UCSD-AML1 (cell line): ENCODE data around the gene RHD.
"Not testable (repeated sequence)": the region's sequence is repeated elsewhere in the genome, so short reads cannot be mapped to it uniquely, and the experiment has no call there.

ENCODE experiments used
- DNase-seq: peaks from one replicate; lab custom pipeline; 2025; ENCODE audit not compliant: unreplicated experiment; lab: John Stamatoyannopoulos, UW

Gene RHD

GRCh38 chr1:25272238-25272637, at the start of gene RHD:
TSS of gene RHD (plus strand) at chr1:25272509. CDS start at chr1:25272548, 39 bp downstream.
- not testable (repeated sequence) for DNase-seq

- no peak for DNase-seq
Measured at GRCh38 chr1:25222606-25223005, 49.7 kb upstream of the RHD start.

- DNase-seq: no peak
Measured at GRCh38 chr1:25223471-25223870, 48.8 kb upstream of the RHD start.

- DNase-seq: peak; percentile 88
Measured at GRCh38 chr1:25232027-25232865, 40.1 kb upstream of the RHD start, which contains the start of gene SYF2. TSS of gene SYF2 (minus strand) at chr1:25232502. CDS start at chr1:25232467, 35 bp downstream.

DNA sequence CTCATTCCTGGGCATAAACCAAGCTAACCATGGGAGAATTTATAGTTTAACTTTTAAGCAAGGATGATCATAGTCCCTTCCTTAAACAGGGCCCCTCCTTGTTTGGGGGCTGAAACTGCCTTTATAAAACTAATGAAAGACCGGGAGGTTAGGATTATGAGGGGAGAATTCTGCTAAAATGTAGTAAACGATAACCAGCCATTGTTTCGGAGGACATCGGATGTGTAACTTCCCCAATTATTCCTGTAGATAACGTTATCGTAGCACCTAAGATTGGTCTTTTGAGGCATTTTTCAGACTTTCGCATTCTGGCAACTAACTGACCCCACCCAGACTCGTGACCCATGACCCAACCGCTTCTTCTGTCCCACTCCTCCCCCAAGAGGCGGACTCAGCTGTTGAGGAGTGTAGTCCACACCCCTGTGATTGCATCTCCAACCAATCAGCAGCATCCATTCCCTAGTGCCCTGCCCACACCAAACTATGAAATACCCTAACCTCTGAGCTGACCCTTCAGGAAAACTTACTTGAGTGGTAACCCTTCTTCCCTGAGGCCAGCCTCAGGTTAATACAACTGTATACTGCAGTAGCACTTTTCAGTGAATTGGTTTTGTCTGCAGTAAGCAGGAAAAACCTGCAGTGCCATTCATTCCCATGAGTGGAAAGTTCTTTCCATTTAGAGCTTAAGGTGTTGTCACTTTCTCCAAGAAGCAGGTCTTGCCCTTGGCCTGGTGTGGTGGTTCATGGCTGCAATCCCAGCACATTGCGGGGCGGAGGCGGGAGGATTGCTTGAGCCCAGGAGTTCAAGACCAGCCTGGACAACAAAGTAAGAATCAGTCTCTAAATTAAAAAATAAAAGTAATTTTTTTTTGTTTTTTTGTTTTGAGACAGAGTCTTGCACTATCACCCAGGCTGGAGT, 39.2 kb upstream of the RHD start:
- peak; percentile 75 for DNase-seq

DNA sequence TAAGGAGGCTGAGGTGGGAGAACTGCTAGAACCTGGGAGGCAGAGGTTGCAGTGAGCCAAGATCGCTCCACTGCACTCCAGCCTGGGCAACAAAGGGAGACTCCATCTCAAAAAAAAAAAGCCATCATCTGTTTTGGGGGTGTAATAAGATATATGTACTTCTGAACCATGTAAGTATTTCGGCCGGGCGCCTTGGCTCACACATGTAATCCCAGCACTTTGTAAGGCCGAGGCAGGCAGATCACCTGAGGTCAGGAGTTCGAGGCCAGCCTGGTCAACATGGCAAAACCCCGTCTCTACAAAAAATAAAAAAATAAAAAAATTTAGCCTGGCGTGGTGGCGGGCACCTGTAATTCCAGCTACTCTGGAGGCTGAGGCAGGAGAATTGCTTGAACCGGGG, 36.9 kb upstream of the RHD start:
- not testable (repeated sequence) for DNase-seq

DNA sequence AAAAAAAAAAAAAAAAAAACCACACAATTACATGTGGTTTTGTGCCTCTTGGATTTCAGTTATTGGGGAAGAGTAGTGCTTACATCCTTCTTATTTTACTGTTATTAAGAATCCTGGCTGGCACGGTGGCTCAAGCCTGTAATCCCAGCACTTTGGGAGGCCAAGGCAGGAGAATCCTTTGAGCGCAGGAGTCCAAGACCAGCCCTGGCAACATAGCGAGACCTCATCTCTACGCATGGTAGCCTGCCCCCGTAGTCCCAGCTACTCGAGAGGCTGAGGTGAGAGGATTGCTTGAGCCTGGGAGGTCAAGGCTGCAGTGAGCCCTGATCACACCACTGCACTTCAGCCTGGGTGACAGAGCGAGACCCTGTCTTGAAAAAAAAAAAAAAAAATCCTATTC, 36.0 kb upstream of the RHD start:
- DNase-seq: not testable (repeated sequence)

GRCh38 chr1:25238046-25238445, 34.3 kb upstream of the RHD start:
- DNase-seq: no peak

DNA sequence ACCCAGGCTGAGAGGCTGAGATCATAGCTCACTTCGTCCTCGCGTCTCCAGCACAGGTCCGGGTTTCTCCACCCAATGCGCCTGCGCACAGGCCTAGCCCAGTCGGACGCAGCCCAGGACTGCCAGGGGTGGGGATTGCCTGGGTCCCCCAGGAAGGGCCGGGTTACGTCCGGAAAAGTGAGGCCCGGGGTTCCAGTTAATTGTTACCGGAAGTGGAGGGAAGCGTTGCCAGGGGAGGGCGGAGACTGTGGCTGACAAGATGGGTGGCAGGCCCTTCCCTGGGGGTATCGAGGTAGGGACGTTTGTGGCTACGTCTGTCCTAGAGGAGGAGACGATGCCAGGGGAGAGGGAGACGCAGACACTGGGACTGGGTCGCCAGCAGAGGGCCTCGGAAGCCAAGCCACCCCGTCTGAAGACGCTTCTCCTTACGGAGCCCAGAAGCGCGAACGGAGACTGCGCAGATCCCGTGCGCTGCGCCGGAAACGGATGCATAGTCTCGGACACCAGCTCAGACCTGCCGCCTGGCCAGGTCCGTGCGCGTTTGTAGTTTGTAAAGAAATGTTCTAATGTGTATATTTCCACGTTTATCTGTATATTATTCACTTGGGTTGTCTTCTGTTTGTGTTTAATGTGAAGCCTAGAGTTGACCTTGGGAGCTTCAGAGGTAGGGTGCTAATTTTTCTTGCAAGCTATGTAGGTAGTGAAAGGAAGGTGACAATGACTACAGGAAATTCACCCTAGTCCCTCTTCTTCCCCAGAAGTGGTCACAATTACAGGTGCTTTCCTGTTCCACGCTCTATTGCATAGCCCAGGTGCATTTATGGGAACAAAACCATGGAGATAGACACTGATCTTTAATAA, 32.4 kb upstream of the RHD start:
- peak; percentile 98 for DNase-seq

DNA sequence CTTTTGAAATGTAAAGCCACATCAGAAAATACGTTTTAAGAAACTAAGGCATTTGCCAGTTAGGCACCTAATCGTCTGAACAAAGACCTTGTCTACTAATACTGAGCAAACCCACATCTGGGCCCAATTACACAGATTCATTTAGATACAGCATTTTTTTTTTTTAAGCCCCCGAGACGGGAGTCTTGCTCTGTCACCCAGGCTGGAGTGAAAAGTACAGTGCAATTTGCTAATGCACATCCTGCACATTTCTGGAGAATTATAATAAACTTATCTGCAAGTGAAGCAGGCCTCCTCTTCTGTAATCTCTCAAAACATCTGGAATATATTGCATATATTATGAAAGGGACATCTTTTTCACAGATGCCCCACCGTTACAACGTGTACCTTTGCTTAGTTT, 28.4 kb upstream of the RHD start:
- DNase-seq: no peak

DNA sequence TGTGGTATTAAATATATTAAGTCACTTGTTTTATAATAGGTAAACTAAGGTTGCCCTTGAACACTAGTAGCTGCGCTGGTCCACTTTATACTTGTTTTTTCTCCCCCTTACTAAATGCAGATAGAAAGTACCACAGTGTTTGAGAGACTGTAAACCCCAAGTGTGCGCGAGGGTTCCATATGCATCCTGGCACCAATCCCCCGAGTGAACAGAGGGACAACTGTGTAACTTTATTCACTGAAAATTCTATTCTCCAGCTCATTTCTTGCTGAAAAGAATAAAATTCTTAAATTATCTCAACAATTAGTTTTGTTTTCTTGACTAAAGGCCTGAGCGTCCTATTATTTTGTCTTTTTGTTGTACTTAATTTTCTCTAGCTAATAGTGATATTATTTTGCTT, 26.9 kb upstream of the RHD start:
- DNase-seq: no peak

- no peak for DNase-seq
Measured at GRCh38 chr1:25245809-25246599, 26.3 kb upstream of the RHD start.

GRCh38 chr1:25246600-25247023, 25.7 kb upstream of the RHD start:
- DNase-seq: no peak

DNA sequence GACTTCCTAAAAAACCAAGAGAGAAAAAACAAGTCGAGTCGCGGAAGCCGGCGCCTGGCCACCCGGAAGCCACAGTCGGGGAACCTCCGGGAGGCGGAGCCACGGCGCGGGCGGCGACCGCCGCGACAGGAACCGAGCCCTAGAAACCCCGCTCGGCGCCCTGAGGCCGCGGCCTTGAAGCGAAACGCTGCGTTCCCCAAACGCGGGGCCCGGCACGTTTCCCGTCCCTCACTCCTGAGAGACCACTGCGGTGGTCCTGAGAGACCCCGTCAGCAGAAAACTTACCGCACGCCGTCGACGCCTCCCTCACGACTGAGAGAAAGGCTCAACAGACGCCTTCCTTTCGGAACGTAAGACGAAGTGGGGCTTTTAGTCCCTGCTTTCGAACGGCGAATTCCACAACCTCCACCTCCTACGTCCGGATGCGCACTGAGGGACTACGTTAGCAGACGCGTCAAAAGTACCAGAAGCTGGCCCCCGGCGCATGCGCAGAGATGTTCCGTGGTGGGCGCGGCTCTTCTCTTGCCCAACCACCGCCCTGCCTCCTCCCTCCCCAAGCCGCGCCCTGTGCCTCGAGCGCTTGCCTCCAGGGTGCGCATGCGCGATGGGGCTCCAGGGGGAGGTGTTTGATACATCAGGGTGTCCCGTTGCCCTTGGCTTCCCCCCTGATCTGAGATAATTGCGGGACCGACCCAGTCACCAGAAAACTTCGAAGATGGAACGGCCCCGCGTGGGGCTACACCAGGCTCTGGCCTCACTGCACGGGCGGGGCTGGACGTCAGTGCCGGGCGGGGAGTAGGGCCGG, 25.1 kb upstream of the RHD start, which contains the start of gene RSRP1:
Gene RSRP1, minus strand, starts transcription at position 431 of the 805 bp plus-strand sequence. CDS start 491 bp downstream, outside the sequence.
- DNase-seq: peak; percentile 100

DNA sequence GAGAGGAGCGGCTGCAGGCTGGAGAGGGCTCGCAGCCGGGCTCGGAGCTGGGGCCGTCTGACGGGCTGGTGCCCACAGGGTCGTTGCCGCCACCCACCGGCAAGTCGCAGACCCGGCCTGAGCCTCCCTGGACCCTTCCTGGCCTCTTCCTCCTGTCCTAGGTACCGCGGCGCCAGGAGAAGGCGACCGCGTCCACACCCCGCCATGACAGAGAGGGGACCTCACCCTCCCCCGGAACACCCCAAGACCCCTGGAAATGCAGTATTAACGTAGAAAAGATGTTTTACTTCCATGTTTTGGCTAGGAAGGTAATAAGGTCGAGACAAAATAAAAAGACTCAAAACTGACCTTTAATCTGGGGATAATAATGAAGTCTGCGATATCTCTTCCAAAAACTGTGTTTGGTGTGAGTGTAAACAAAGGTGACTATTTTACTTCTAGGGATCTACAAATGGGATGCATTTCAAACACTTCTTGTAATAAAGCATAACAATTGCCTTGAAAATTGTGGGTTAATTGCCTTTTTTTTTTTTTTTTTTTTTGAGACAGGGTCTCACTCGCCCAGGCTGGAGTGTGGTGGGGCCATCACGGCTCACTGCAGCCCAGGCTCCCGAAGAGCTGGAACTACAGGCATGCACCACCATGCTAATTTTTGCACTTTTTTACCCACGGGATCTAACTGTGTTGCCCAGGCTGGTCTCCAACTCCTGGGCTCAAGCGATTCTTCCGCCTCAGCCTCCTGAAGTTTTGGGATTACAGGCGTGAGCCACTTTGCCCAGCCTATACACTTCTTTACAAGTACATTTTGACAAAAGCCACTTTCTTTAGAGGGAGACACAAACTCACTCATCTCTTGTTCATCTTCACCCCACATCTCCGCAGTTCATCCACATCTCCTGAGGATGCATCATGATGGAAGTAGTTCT, 24.2 kb upstream of the RHD start:
- DNase-seq: no peak

DNA sequence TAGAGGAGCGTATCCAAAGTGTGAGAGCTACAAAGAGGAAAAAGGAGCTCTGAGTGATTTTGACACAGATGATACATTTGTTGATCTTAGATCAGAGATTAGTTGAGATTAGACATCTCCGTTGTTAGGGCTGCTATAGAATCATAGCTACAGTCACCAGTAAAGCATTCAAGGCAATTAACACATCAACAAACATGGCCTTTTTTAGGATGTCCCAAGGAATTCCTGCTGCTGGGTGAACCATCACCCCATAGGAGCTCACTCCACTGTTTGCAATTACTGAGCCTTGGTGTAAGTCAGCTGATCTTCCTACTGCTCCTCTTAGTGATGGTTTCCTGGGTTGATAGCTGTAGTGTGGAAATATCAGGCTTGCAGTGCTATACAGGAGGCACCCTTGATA, 18.4 kb upstream of the RHD start:
- DNase-seq: no peak

DNA sequence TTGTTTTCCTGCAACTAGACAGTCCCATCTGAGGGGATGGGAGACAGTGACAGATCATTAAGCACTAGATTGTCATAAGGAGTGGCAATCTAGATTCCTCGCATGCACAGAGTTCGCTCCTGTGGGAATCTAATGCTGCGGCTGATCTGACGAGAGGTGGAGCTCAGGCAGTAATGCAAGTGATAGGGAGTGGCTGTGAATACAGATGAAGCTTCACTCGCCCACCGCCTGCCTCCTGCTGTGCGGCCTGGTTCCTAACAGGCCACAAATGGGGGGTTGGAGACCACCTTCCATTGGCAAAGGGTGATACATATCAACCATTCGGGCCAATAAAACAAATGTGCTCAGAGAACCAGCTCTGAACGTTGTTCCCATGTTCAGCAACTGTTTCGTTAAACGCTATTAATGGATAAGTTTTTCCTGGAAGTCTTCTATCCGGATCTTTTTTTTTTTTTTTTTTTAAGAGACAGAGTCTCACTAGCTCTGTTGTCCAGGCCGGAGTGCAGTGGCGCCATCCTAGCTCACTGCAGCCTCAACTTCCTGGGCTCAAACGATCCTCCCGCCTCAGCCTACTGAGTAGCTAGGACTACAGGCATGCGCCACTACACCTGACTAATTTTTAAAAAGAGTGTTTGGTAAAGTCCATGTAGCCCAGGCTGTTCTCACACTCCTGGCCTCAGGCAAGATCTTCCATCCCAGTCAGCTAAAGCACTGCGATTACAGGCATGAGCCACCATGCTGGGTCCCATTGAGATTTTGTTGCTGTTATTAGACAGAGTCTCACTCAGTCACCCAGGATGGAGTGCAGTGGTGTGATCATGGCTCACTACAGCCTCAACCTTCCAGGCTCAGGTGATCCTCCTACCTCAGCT, 16.4 kb upstream of the RHD start:
- no peak for DNase-seq
